HepG2 (cell line): ENCODE data around the gene GEMIN2. TPM values are rescaled to one million over a fixed set of nuclear protein-coding genes. Genes with fewer than 3 reads are reported as not detected.

Experiments used
- FOSL1 ChIP-seq: sonication (generic); formaldehyde crosslinking; IDR thresholded peaks from 2 replicates; pipeline ENCODE4 v1.9.0; 2021; ENCODE audit warnings: missing genetic modification reagents, borderline replicate concordance
- FOXK2 ChIP-seq: fragments of 450-650 bp; IDR thresholded peaks from 2 replicates; pipeline ENCODE4 v1.6.1; 2016
- PAF1 ChIP-seq: IDR thresholded peaks from 2 replicates; pipeline ENCODE4 v1.6.1; 2016; ENCODE audit warnings: missing genetic modification reagents, missing compliant biosample characterization
- PLRG1 ChIP-seq: fragments of 450-650 bp; conservative IDR thresholded peaks from 2 replicates; pipeline ENCODE4 v1.6.1; 2016
- POLR2A ChIP-seq, 2 experiments: IDR thresholded peaks; 2 replicates each; pipeline ENCODE4 v1.6.1; 2011; ENCODE audit warnings: low read depth in 2 of 2, low read length in 2 of 2, mild to moderate bottlenecking in 1 of 2, moderate library complexity in 1 of 2; ENCODE audit not compliant: insufficient read depth in 1 of 2
- RAD21 ChIP-seq: fragments of 450-650 bp; formaldehyde crosslinking; IDR thresholded peaks from 2 replicates; pipeline ENCODE4 v1.5.0; 2020; ENCODE audit warnings: mild to moderate bottlenecking
- RELA ChIP-seq: sonication (generic); formaldehyde crosslinking; IDR thresholded peaks from 2 replicates; pipeline ENCODE4 v1.4.0; 2020; ENCODE audit warnings: missing genetic modification reagents
- RNF219 ChIP-seq: sonication (generic); formaldehyde crosslinking; IDR thresholded peaks from 2 replicates; pipeline ENCODE4 v1.5.0; 2020; ENCODE audit warnings: mild to moderate bottlenecking, missing genetic modification reagents
- SNRNP70 ChIP-seq: fragments of 200-400 bp; formaldehyde crosslinking; IDR thresholded peaks from 2 replicates; pipeline ENCODE4 v1.6.1; 2017; ENCODE audit warnings: mild to moderate bottlenecking, low read depth, low read length, moderate library complexity
- SP5 ChIP-seq: IDR thresholded peaks from 2 replicates; pipeline ENCODE4 v1.6.1; 2016; ENCODE audit warnings: low read depth, borderline replicate concordance
- XBP1 ChIP-seq: sonication (generic); formaldehyde crosslinking; IDR thresholded peaks from 2 replicates; pipeline ENCODE4 v1.5.0; 2020; ENCODE audit warnings: missing genetic modification reagents
- YEATS4 ChIP-seq: sonication (generic); formaldehyde crosslinking; IDR thresholded peaks from 2 replicates; pipeline ENCODE4 v1.4.0; 2020; ENCODE audit warnings: missing genetic modification reagents, borderline replicate concordance
- ZBTB26 ChIP-seq: IDR thresholded peaks from 2 replicates; pipeline ENCODE4 v1.6.1; 2016; ENCODE audit warnings: missing compliant biosample characterization, missing genetic modification reagents, borderline replicate concordance
- ZMYM4 ChIP-seq: sonication (generic); formaldehyde crosslinking; IDR thresholded peaks from 2 replicates; pipeline ENCODE4 v1.8.1; 2023; ENCODE audit warnings: mild to moderate bottlenecking, missing genetic modification reagents
- ZNF160 ChIP-seq: sonication (generic); formaldehyde crosslinking; IDR thresholded peaks from 2 replicates; pipeline ENCODE4 v1.8.0; 2022; ENCODE audit warnings: mild to moderate bottlenecking, inconsistent platforms, missing genetic modification reagents
- ZNF331 ChIP-seq: sonication (generic); formaldehyde crosslinking; IDR thresholded peaks from 2 replicates; pipeline ENCODE4 v1.4.0; 2020; ENCODE audit warnings: missing genetic modification reagents
- ZNF333 ChIP-seq: sonication (generic); formaldehyde crosslinking; IDR thresholded peaks from 2 replicates; pipeline ENCODE4 v1.4.0; 2020; ENCODE audit warnings: mild to moderate bottlenecking, missing genetic modification reagents, borderline replicate concordance
- ZNF552 ChIP-seq: sonication (generic); formaldehyde crosslinking; IDR thresholded peaks from 2 replicates; pipeline ENCODE4 v1.9.0; 2022; ENCODE audit warnings: missing genetic modification reagents, mild to moderate bottlenecking, borderline replicate concordance
- ZNF737 ChIP-seq: sonication (generic); formaldehyde crosslinking; IDR thresholded peaks from 2 replicates; pipeline ENCODE4 v1.5.0; 2020; ENCODE audit warnings: missing genetic modification reagents, mild to moderate bottlenecking, borderline replicate concordance
- polyA plus RNA-seq, 8 experiments: library from polyadenylated mRNA; depleted of rRNA in 3 of 8; stranded (reverse) in 7 of 8; unstranded in 1 of 8; fragments of >200 nt; fragmentation: Illumina TruSeq in 4 of 8; extraction: Trizol in 4 of 8; gene quantifications; 2 replicates each; pipeline versions ENCODE4 v1.2.1 to v1.2.3, GENCODE V29; 2011 to 2016; ENCODE audit warnings: low read depth in 4 of 8, missing spikeins in 1 of 8, mixed read lengths in 1 of 8; ENCODE audit not compliant: insufficient read depth in 1 of 8
- total RNA-seq, 5 experiments: library from RNA; depleted of rRNA; stranded (reverse); fragments of >200 nt; fragmentation: Illumina TruSeq; extraction: Trizol; gene quantifications; 2 replicates each; pipeline ENCODE4 v1.2.3, GENCODE V29; 2016; ENCODE audit warnings: low read depth in 1 of 5
- TF ChIP-seq, protein P1 (sequence below): sonication (generic); formaldehyde crosslinking; IDR thresholded peaks from 2 replicates; pipeline ENCODE4 v1.5.0; 2020; ENCODE audit warnings: mild to moderate bottlenecking, missing genetic modification reagents, borderline replicate concordance
- TF ChIP-seq, protein P2 (sequence below): IDR thresholded peaks from 2 replicates; pipeline ENCODE4 v1.6.1; 2016; ENCODE audit warnings: mild to moderate bottlenecking

GEMIN2 gene
- total and polyA plus RNA-seq, 2 of the 13 experiments (the other 11 are each of a cell fraction or from before 2014, with no cell fraction given): 54.8 to 110 TPM

DNA sequence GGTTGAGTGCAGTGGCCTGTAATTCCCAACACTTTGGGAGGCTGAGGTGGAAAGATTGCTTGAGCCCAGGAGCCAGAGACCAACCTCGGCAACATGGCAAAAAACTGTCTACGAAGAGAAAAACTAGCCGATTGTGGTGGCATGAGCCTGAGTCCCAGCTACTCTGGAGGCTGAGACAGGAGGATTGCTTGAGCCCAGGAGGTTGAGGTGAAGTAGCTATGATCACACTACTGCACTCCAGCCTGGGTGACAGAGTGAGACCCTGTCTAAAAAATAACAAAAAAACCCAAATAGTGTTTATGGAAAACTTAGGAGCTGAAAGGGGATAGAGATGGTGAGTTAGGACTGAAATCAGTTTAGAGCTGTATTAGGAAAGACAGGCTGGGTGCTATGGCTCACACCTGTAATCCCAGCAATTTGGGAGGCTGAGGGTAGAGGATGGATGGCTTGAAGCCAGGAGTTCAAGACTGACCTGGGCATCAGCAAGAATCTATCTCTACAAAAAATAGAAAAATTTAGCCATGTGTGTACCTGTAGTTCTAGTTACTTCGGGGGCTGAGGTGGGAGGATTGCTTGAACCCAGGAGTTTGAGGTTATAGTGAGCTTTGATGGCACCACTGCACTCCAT is 70.6 kb downstream of the GEMIN2 start (continued):
- TF ChIP-seq ZNF737 (CRISPR knock-in tag) (no peak), ZBTB26 (CRISPR knock-in tag) (no peak), PAF1 (peak; percentile 95), ZNF331 (peak; percentile 27; the same call in 1 of the 2 replicates), ZNF160 (CRISPR knock-in tag) (no peak), RNF219 (CRISPR knock-in tag) (no peak), YEATS4 (CRISPR knock-in tag) (no peak), ZNF552 (CRISPR knock-in tag) (no peak), SP5 (no peak), SNRNP70 (no peak), RAD21 (no peak), FOXK2 (no peak), POLR2A (IDR thresholded peaks at IDR 0.05; ENCODE audit: insufficient read depth in 1 of 2, low read depth in 2 of 2, low read length in 2 of 2) (peak; percentile 46 to 89; a peak in 3 of 4 replicates), XBP1 (CRISPR knock-in tag) (no peak), FOSL1 (CRISPR knock-in tag) (no peak), ZMYM4 (CRISPR knock-in tag) (peak; percentile 31; the same call in 1 of the 2 replicates), ZNF333 (CRISPR knock-in tag) (peak; percentile 46; the same call in 1 of the 2 replicates), PLRG1 (no peak), RELA (CRISPR knock-in tag) (no peak)
- TF ChIP-seq, protein P1, sequence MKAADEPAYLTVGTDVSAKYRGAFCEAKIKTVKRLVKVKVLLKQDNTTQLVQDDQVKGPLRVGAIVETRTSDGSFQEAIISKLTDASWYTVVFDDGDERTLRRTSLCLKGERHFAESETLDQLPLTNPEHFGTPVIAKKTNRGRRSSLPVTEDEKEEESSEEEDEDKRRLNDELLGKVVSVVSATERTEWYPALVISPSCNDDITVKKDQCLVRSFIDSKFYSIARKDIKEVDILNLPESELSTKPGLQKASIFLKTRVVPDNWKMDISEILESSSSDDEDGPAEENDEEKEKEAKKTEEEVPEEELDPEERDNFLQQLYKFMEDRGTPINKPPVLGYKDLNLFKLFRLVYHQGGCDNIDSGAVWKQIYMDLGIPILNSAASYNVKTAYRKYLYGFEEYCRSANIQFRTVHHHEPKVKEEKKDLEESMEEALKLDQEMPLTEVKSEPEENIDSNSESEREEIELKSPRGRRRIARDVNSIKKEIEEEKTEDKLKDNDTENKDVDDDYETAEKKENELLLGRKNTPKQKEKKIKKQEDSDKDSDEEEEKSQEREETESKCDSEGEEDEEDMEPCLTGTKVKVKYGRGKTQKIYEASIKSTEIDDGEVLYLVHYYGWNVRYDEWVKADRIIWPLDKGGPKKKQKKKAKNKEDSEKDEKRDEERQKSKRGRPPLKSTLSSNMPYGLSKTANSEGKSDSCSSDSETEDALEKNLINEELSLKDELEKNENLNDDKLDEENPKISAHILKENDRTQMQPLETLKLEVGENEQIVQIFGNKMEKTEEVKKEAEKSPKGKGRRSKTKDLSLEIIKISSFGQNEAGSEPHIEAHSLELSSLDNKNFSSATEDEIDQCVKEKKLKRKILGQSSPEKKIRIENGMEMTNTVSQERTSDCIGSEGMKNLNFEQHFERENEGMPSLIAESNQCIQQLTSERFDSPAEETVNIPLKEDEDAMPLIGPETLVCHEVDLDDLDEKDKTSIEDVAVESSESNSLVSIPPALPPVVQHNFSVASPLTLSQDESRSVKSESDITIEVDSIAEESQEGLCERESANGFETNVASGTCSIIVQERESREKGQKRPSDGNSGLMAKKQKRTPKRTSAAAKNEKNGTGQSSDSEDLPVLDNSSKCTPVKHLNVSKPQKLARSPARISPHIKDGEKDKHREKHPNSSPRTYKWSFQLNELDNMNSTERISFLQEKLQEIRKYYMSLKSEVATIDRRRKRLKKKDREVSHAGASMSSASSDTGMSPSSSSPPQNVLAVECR: no peak; the same call in 1 of the 2 replicates
- TF ChIP-seq, protein P2, sequence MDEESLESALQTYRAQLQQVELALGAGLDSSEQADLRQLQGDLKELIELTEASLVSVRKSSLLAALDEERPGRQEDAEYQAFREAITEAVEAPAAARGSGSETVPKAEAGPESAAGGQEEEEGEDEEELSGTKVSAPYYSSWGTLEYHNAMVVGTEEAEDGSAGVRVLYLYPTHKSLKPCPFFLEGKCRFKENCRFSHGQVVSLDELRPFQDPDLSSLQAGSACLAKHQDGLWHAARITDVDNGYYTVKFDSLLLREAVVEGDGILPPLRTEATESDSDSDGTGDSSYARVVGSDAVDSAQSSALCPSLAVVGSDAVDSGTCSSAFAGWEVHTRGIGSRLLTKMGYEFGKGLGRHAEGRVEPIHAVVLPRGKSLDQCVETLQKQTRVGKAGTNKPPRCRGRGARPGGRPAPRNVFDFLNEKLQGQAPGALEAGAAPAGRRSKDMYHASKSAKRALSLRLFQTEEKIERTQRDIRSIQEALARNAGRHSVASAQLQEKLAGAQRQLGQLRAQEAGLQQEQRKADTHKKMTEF (CRISPR knock-in tag): peak; percentile 58; the same call in 1 of the 2 replicates
